Endothelial cell of umbilical vein (primary cell): ENCODE measurements around the gene SLC26A11. TPM values are rescaled to one million over a fixed set of nuclear protein-coding genes. Genes with fewer than 3 reads are reported as not detected.

Source experiments
- BruUV-seq: library from RNA; stranded (reverse); fragments of 400-500 nt; replicated peaks from 2 replicates; lab custom pipeline; 2021; lab: Mats Ljungman, UMichigan
- CTCF ChIA-PET: fragments of 300-600, 350-600 bp; sonication (Branson Sonifier 250); formaldehyde crosslinking; loops from one replicate; lab custom pipeline; 2021; ENCODE audit warnings: antibody characterized with exemption, inconsistent platforms; lab: Charles Lee
- POLR2A ChIA-PET: fragments of 300-600, 350-600 bp; sonication (Branson Sonifier 250); formaldehyde crosslinking; loops from one replicate; lab custom pipeline; 2021; ENCODE audit warnings: antibody characterized with exemption, inconsistent platforms; lab: Charles Lee
- DNase-seq: peaks from one replicate; pipeline ENCODE4 v3.0.0-alpha.2; 2011; ENCODE audit warnings: low read depth, low spot score
- FAIRE-seq: peaks from 2 replicates; lab custom pipeline; 2011; peaks lifted over from hg19 to GRCh38; lab: Jason Lieb, UNC
- H2AFZ ChIP-seq: 2 replicates; pipeline ENCODE4 v1.6.0; 2012; ENCODE audit warnings: low read depth, low read length, control low read depth, inconsistent platforms
- H3K27ac ChIP-seq: 2 replicates; pipeline ENCODE4 v1.5.1; 2011; ENCODE audit warnings: low read depth, mild to moderate bottlenecking, control low read depth, low read length, moderate library complexity; ENCODE audit not compliant: insufficient read depth
- H3K27me3 ChIP-seq, 2 experiments: 2 replicates each; pipeline versions ENCODE4 v1.6.0 to v1.6.1; 2011; ENCODE audit warnings: low read length in 2 of 2, mixed read lengths in 1 of 2; ENCODE audit not compliant: control insufficient read depth in 2 of 2, insufficient read depth in 2 of 2
- H3K36me3 ChIP-seq, 2 experiments: 2 replicates in 1 of 2; 3 replicates in 1 of 2; pipeline ENCODE4 v1.5.1; 2011; ENCODE audit warnings: low read length in 2 of 2, mild to moderate bottlenecking in 1 of 2, moderate library complexity in 1 of 2; ENCODE audit not compliant: control insufficient read depth in 2 of 2, insufficient read depth in 2 of 2; ENCODE audit errors: extremely low read depth in 1 of 2
- H3K4me1 ChIP-seq: 3 replicates; pipeline ENCODE4 v1.5.1; 2011; ENCODE audit warnings: mild to moderate bottlenecking, low read length; ENCODE audit not compliant: control insufficient read depth, insufficient read depth; ENCODE audit errors: extremely low read depth
- H3K4me2 ChIP-seq: 2 replicates; pipeline ENCODE4 v1.6.1; 2011; ENCODE audit warnings: low read length, control low read depth, mixed read lengths; ENCODE audit not compliant: insufficient read depth
- H3K4me3 ChIP-seq, 3 experiments: fragments of 200-600 bp in 1 of 3; sonication (generic), shearing (Covaris generic) in 1 of 3; replicated peaks in 1 of 3; 2 replicates each; pipeline ENCODE4 v1.5.1; 2011 to 2016; ENCODE audit warnings: control low read depth in 3 of 3, low read length in 3 of 3, mild to moderate bottlenecking in 2 of 3, inconsistent platforms in 1 of 3, low read depth in 1 of 3, moderate library complexity in 1 of 3; ENCODE audit not compliant: insufficient read depth in 1 of 3
- H3K79me2 ChIP-seq: 2 replicates; pipeline ENCODE4 v1.6.0; 2012; ENCODE audit warnings: low read length, inconsistent platforms; ENCODE audit not compliant: control insufficient read depth, insufficient read depth
- H3K9ac ChIP-seq: replicated peaks from 2 replicates; pipeline ENCODE3; 2011; ENCODE audit warnings: low read length, control low read depth; ENCODE audit not compliant: insufficient read depth; ENCODE audit errors: extremely low read depth
- H3K9me1 ChIP-seq: replicated peaks from 3 replicates; pipeline ENCODE4 v1.6.0; 2011; ENCODE audit warnings: mild to moderate bottlenecking, low read length; ENCODE audit not compliant: control insufficient read depth, insufficient read depth; ENCODE audit errors: extremely low read depth
- H3K9me3 ChIP-seq: replicated peaks from 2 replicates; pipeline ENCODE4 v1.5.1; 2012; ENCODE audit warnings: low read length, inconsistent platforms; ENCODE audit not compliant: control insufficient read depth, insufficient read depth
- H4K20me1 ChIP-seq: replicated peaks from 2 replicates; pipeline ENCODE3; 2011; ENCODE audit warnings: mild to moderate bottlenecking, low read length; ENCODE audit not compliant: control insufficient read depth, insufficient read depth; ENCODE audit errors: extremely low read depth
- CTCF ChIP-seq, 2 donors: IDR thresholded peaks; 1 replicate in 1 of 2; 2 replicates in 1 of 2; pipeline ENCODE4 v1.5.1; 2011; ENCODE audit warnings: low read length in 2 of 2, mild to moderate bottlenecking in 2 of 2, moderate library complexity in 2 of 2, control low read depth in 1 of 2, inconsistent platforms in 1 of 2, low read depth in 1 of 2; ENCODE audit not compliant: insufficient read depth in 1 of 2; ENCODE audit errors: extremely low read depth in 1 of 2
- EZH2 ChIP-seq: IDR thresholded peaks from 2 replicates; pipeline ENCODE4 v1.6.1; 2012; ENCODE audit warnings: borderline replicate concordance, low read depth, mild to moderate bottlenecking, moderate library complexity, low read length, inconsistent platforms; ENCODE audit not compliant: severe bottlenecking
- FOS ChIP-seq: IDR thresholded peaks from 2 replicates; pipeline ENCODE4 v1.6.1; 2011; ENCODE audit warnings: mild to moderate bottlenecking, low read length, moderate library complexity, borderline replicate concordance; ENCODE audit not compliant: insufficient read depth
- GATA2 ChIP-seq: IDR thresholded peaks from 2 replicates; pipeline ENCODE4 v1.7.0; 2011; ENCODE audit warnings: low read depth, mild to moderate bottlenecking, moderate library complexity, mixed read lengths, low read length; ENCODE audit not compliant: insufficient read length, insufficient read depth
- JUN ChIP-seq: IDR thresholded peaks from 2 replicates; pipeline ENCODE4 v1.6.1; 2011; ENCODE audit warnings: borderline replicate concordance, low read depth; ENCODE audit not compliant: insufficient read length, insufficient read depth
- MAX ChIP-seq: IDR thresholded peaks from 2 replicates; pipeline ENCODE4 v1.6.1; 2011; ENCODE audit not compliant: insufficient read depth, insufficient read length
- MYC ChIP-seq: IDR thresholded peaks from one replicate; pipeline ENCODE4 v1.6.1; 2011; ENCODE audit warnings: mild to moderate bottlenecking, low read depth, low read length
- POLR2A ChIP-seq: IDR thresholded peaks from 2 replicates; pipeline ENCODE4 v1.6.1; 2012; ENCODE audit warnings: low read depth, mild to moderate bottlenecking, control low read depth, low read length
- POLR2AphosphoS5 ChIP-seq: IDR thresholded peaks from 2 replicates; pipeline ENCODE4 v1.6.1; 2012; ENCODE audit warnings: low read depth, mild to moderate bottlenecking, control low read depth, low read length, moderate library complexity; ENCODE audit not compliant: insufficient read depth
- dilution Hi-C: fragments of 300-500 bp; cut with MboI; formaldehyde crosslinking; loops from one replicate; pipeline ENCODE4 v1.15.0; 2019; ENCODE audit warnings: low sequenced_read_pairs; ENCODE audit not compliant: extremely low pct_ligation_motif_present
- intact Hi-C: fragments of 100-400 bp; cut with micrococcal nuclease; formaldehyde crosslinking; loops from one replicate; pipeline ENCODE4 v1.10.0; 2022
- polyA plus RNA-seq, 4 experiments: library from polyadenylated mRNA; depleted of rRNA in 3 of 4; stranded (reverse) in 3 of 4; unstranded in 1 of 4; fragments of >200 nt; gene quantifications; 2 replicates each; pipeline versions ENCODE4 v1.2.1 to v1.2.3, GENCODE V29; 2011 to 2012; ENCODE audit warnings: missing spikeins in 1 of 4
- total RNA-seq: library from RNA; stranded (reverse); gene quantifications from 2 replicates; pipeline ENCODE4 v1.2.3, GENCODE V29; 2021

SLC26A11 gene
- total and polyA plus RNA-seq, 2 donors (not counting 3 experiments of a cell fraction or from before 2014, with no cell fraction given) = 25.2 to 33.0 TPM

GRCh38 chr17:80202197-80202596, 18.0 kb upstream of the SLC26A11 start:
- no peaks in the 10 kb centered on the region for H3K9me1 ChIP-seq
- TF ChIP-seq JUN (no peak), GATA2 (no peak), POLR2AphosphoS5 (no peak), POLR2A (no peak), MYC (no peak), MAX (no peak), EZH2 (no peak), CTCF (IDR thresholded peaks at IDR 0.05; ENCODE audit: extremely low read depth in 1 of 2, insufficient read depth in 1 of 2, low read depth in 1 of 2, low read length in 2 of 2) (no peak), FOS (no peak)
- dilution Hi-C loops = no loop called here
- H3K4me1 ChIP-seq = no peaks in the 10 kb centered on the region
- POLR2A ChIA-PET = no interaction called here
- no TSS peak for BruUV-seq
- H3K9me3 ChIP-seq = no peaks in the 10 kb centered on the region
- no peak for DNase-seq
- no peaks in the 10 kb centered on the region for H3K27me3 ChIP-seq
- H3K36me3 ChIP-seq = no peaks in the 10 kb centered on the region
- no peak overlapping the region for H3K9ac ChIP-seq
- no peaks in the 10 kb centered on the region for H4K20me1 ChIP-seq
- H3K4me2 ChIP-seq = no peak overlapping the region
- H2AFZ ChIP-seq = no peak overlapping the region
- H3K27ac ChIP-seq = no peak overlapping the region
- intact Hi-C loops = no loop called here
- CTCF ChIA-PET = no interaction called here
- H3K79me2 ChIP-seq = no peaks in the 10 kb centered on the region
- no peak for FAIRE-seq
- no peak overlapping the region for H3K4me3 ChIP-seq
